ENCODE measurements around the gene CASP7.
"Not testable (repeated sequence)": the region's sequence is repeated elsewhere in the genome, so short reads cannot be mapped to it uniquely, and the experiment has no call there.

The CASP7 gene

DNA sequence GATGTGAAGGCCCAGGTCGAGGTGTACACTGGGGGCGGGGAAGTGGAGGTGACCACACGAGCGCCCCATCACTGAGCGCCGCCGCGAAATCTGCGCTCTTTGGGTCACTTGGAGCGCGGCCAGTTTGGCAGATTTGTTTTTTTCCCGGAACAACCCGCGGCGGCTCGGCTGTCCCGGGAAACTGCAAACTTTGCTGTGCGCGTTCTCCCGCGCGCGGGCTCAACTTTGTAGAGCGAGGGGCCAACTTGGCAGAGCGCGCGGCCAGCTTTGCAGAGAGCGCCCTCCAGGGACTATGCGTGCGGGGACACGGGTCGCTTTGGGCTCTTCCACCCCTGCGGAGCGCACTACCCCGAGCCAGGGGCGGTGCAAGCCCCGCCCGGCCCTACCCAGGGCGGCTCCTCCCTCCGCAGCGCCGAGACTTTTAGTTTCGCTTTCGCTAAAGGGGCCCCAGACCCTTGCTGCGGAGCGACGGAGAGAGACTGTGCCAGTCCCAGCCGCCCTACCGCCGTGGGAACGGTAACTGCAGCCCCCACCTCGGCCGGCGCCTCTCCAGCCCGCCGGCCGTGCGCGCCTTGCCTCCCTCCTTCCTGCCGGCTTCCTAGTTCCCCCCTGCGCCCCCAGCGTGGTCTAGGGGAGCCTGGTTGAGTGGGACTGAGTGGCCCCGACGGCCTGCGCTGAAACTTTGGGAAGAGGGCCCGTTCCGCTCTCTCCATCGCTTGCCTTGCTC lies at the start of gene CASP7:
Gene CASP7 (plus strand): TSS at position 450 of the 727 bp plus-strand sequence. CDS start 17,582 bp downstream, outside the sequence.
- DNase-seq: no peak

DNA sequence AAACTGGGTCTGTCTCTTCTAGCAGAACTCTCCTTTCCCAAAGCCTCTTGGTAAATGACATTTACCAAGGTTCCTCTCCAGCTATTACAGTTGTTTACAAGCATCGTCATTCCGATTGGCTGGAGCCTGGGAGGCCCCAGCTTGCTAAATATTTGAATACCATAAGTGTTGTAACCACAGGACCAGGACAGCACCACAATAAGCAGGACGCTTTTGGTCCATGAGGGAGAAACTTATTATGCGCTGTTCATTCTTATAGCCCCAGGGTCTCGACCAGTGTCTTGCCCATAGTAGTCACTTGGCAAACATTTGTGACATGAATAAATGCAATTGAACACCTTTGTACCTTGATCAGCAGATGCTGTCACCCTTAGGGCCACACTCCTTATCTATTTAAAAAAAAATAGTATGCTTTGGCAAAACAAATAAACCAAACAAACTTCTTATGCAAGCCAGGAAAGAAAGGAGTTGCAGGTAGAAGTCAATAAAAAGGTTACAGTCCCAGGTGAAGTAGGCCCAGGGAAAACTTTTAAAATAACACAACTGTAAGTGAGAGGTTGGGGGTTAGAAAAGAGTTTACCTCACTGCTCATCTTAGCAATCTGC lies 48.7 kb upstream of the CASP7 start:
- no peak for DNase-seq

DNA sequence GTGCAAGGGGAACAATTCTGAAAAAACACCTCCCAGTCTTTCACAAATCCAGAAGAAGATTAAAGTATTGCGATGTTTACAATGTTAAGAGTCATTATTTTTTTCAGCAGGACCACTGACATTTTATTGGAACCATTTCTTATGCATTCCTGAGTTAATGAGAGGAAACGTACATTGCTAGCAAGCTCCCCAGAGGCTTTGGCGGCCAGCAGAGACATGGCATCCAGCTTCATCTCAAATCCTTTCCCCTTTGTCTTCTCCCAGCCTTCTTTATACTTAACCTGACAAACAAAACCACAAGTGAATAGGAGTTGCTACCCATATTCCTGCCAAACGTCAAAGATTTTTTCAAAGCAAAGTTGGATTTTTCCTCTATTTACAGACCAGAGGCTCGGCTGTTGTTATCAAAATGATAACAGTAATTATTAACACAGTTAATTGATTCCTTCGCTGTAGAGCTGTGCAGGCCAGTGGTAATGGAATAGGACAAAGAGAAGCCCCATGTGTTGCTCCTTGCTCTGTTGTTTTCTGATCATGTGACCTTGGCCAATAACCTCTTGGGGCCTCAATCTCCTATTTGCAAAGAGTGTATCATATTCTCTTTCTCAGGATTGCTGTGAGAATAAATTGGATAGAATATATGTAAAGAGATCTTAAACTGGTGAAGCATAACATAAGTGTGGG lies 47.9 kb upstream of the CASP7 start:
- DNase-seq: no peak

DNA sequence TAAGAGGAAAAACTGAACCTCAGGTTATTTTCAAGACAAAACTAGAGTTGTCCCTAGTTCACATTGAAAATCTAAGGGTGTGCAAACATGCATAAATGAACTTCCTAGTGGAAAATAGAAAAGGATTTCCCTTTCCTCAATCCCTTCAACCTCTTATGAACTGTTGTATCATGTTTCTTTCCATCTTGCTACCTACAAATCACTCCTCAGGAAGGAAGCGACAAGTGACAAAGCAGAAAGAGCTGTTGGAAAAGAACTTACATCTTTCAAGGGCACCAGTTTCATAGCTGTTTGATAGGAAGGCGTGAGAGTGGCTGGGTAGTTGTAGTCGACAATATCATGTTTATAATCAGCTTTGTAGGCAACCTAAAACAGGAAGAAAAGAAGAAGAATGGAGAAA lies 39.7 kb upstream of the CASP7 start:
- no peak for DNase-seq

DNA sequence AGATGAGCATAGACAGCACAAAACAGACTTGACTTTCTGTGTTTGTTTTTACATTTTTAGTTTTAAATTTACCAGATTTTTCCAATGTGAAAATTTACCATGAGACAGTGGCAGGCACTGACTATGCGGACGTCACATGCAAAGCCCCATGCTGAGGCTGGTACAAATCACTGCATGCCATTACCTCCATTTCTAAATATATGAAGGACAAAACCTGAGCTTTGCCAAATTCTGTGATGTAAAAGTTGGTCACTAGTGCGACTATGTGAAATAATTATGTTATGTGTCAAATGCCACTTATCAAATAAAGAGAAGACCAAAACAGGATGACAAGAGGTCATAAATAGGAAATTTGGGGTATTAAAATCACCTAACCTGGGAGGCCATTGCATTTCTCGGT lies 38.0 kb upstream of the CASP7 start:
- no peak for DNase-seq

DNA sequence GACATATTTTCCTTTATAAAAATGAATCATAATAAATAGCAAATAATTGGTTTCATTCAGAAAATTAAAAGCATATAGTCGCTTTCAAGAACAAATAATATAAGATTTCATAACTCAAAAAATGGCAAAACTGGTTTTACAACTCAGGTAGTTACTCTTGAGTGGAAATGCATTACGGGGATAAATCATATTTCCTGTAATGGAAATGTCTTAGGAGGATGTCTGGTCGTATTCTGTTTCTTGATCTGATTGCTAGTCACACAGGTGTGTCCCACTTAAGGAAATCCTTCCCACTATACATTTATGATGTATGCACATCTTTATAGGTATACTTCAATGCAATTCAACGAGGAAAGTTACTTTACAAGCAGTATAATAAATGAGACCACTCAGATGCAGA lies 36.5 kb upstream of the CASP7 start:
- no peak for DNase-seq

DNA sequence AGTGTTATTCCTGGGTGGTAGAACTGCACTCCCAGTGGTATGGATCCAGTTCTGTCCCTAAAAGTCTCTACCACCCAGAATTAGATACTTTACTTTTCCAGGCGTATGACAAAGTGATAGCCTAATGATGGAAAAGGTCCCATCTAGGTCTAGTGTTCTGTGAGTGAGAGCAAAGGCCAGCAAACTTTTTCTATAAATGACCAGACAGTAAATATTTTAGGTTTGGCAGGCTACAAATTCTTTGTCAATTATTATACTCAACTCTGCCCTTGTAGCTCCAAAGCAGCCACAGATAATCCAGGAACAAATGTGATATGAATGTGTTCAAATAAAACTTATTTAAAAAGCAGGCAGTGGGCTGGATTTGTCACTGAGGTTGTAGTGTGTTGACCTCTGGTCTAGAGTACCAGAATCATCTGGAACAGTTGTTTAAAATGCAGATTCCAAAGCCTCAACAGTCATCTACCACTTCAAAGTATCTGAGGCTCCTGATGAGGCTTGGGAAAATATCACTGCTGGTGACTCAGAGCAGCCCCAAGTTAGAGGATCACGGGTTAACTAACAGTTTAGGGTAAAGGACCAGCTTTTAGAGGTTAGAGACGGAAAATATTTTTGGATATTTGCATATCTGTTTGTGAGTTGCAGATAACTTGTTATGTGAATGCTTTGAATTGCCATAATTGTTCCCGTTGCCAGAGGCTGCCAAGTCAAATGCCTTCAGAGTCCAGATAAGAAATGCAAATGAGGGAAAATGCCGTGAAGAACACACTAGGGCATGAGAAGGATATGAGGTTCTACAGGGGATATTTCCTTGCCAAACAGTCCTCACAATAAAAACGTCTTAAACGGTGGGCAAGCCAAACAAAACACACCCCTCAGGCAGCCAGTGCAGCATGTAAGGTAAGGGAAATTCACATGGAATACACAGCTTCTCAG lies 35.3 kb upstream of the CASP7 start:
- no peak for DNase-seq

DNA sequence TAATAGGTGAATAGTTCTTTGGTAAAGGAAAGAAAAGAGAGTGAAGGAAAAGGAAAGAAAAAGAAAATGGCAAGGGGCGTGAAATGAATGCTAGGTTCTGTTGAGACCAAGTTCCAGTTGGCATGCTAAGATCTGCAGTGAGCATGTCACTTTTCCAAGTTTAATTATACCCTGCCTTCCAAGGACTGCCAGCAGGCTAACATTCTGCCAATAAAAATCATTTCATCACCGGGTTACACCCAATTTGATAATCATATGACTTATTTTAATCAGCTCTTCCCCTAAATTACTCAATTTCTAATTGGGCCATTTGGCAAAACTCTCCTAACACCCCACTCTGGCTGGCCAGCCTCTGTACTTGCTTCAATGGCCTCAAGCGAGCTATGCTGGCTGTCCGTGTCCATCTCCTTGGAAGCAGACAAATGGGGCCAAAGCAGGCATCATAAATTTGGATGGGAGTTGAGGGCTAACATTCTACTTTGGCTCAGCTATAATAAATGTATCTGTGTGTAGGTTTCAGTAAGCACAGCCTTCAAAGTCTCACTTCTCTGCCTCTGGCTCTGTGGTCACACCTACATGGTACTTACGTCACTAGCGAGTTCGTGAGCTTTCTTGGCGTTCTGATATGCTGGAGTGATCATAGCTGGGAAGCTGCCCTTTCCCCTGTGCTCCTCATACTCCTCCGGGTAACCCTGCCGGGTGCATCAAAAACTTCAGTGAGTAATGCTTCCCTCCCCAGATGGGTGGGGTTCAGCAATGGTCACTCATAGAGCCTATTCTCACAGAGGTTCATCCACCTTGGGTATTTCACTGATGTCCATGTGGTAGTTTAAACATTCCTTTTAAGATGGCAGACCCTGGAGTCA lies 33.1 kb upstream of the CASP7 start:
- DNase-seq: no peak

DNA sequence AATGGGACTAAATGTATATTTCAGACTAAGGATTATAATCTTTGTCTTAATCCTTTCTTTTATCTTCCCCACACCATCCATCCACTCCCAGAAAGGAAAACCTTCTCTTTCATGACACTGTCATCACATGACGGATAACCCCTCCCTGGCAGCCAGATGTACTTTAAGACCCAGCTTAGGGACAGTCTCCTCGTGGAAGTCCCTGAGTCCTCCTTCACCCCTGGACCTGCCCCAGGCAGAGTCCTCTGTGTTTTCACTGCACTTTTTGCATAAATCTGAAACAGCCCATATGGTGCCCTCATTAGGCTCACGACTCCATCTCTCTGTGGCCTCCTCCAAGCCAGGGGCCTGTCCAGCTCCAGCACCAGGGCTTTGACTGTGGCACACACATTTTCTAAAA lies 31.9 kb upstream of the CASP7 start:
- no peak for DNase-seq

DNA sequence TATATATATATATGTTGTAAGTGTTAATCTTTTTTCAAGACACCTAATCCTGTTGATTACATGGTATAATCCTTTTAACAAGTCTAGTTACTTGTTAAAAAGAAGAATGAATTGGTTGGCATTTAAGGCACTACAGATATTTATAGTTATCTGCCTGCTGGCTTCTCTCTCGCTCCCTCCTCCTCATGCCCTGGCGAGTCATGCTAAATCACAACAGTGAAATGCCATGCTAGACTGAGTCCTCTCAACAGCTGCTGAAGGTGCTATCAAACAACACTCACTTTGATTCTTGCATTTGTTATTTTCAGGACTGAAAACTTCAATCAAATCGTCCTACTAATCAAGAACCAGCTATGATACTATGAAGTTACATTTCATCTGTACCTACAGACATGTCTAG lies 31.2 kb upstream of the CASP7 start:
- DNase-seq: no peak

DNA sequence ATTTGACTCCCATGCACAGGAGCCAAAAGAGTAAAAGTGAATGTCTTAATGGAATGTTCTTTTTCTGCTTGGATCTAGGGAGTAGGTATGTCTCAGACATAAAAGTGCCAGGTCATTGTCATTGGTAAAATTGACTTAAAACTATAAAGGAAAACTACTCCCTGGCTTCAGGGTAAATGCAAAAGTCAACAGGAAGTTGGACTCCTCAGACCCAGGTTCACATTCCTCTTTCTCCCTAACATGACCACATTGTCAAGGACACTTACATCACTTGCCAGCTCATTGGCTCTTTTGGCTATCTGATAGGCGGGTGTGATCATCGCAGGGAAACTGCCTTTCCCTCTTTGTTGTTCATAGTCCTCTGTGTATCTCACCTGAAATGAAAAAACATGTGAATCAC lies 29.5 kb upstream of the CASP7 start:
- no peak for DNase-seq

DNA sequence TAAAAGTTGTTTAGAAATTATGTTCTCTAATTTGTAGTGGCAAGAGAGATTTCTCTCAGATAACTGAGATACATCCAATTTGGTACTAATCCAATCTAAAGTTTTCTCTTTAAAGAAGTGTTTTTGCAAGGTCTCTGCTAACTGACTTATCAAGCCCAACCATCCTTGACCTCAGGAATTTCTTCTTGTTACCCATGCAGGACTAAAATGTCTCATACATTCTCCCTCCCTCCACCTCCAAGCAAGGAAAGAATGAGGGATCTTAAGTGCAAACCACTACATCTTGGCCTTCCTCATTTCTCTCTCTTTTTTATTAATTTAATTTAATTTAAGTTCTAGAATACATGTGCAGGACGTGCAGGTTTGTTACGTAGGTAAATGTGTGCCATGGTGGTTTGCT lies 28.7 kb upstream of the CASP7 start:
- DNase-seq: no peak

DNA sequence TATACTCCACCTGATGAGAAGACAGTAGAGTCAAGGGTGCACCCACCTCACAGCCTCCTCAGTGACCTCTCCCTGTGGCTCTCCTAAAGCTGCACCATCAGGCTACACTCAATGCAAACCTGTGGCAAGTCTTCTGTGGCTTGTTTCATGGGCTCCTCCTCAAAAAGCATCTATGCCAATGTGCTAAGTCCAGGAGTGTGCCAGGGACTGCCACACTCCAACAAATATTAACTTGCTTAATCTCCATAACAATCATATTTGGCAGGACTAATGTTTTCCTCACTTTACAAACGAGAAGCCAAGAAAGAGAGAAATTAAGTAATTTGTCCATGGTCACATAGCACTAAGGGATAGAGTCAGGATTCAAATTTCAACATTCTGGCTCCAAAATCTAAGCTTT lies 27.8 kb upstream of the CASP7 start:
- DNase-seq: no peak

DNA sequence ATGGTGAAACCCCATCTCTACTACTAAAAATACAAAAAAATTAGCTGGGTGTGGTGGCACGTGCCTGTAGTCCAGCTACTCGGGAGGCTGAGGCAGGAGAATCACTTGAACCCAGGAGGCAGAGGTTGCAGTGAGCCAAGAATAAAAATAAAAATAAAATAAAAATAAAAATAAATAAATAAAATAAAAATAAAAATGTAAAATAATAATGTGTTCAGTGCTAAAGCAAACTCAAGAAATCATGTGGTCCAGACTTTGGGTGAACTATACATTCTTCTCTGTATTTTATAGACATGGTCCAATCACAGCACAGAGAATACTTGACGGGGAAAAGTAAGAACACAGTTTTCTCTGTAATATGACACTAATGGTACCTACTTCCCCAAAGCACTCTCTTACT lies 27.3 kb upstream of the CASP7 start:
- DNase-seq: not testable (repeated sequence)

DNA sequence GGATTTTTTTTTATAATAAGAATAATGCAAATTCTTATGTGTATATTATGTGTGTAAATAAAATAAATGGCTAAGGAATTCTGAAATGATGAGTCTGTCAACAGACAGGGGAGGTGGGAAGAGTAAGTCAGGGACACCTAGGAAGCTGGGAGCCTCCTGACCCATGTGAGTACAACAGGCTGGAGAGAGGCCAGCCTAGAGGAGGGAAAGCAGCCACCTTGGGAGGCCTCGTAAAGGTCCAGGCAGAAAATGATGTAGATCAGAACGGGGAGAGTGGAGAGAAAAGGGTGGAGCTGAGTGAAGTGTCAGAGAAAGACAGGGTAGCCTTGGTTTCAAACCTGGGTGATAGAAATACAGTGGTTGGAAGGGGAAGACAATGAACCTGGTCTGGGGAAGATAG lies 22.8 kb upstream of the CASP7 start:
- no peak for DNase-seq

DNA sequence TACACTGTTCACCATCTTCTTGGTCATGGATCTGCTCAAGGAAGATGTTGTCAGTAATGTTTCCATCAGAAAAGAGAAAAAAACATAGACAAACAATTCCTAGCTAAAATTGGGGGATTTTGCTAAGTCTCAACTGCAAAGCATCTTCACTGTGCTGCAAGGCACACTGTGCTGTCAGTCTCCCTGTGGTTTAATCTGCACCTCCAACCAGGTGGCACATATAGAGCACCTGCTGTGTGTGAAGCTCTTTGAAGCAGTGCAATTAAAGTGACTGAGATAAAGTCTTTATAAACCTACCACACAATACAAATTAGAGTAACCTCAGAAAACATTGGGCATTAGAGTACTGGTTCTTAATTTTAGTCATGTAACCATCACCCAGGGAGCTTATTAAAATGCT lies 22.2 kb upstream of the CASP7 start:
- DNase-seq: no peak

DNA sequence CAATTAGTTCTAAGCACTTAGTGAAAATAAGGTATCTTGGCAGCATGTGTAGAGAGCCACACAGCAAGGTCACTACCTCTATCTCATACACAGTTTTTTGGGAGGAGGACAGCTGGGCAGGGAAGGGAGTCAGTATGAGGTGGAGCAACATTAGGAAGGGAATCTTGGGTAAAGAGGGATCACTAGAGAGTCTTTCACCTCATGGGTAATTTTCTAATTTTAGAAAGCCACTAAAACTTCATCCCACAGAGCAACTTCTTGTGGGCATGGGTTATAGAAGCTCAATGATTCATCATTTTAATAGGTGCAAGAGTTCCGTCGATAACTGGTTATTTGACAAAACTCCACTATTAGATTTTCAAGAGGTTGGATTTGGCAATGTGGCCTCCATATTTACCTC lies 18.4 kb upstream of the CASP7 start:
- no peak for DNase-seq

DNA sequence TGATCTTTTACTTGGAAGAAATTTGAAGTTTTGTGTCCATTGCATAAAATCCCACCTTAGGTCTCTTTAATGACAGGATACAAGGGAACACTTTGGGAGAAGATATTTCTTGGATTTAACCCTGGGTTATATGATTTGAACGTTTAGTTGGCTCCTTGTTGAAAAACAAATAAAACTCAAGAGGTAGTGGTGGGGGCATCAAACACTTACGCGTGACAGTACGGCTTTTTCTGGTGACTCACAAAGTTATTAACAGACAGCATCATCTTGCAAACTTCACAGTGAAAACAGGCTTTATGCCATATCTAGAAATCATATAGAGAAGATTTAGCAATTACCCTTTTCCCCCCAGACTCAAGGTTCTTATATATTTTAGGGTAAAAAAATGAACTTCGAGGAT lies 16.6 kb upstream of the CASP7 start:
- DNase-seq: no peak

DNA sequence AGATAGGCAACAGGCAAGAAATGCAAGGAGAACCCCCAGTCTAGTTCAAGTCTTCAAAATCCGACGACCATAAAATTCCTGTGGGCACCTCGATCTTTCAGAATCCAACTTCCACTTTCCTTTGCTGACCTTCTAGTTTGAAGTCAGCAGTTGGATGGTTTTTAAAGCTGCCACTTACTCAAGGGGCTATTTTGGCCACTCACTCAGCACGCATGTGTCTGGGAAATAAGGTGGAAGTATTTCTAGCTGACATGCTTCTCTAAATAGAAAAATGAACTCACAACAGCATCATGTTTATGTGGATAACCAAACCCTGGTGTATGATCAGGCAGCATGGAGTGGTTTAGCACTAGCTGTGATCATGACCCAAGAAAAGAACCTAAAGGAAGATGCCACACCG lies 15.8 kb upstream of the CASP7 start, which contains the start of gene NRAP:
Gene NRAP (minus strand): TSS at position 134 of the 400 bp plus-strand sequence. CDS start 159 bp downstream, outside the sequence.
- DNase-seq: no peak

DNA sequence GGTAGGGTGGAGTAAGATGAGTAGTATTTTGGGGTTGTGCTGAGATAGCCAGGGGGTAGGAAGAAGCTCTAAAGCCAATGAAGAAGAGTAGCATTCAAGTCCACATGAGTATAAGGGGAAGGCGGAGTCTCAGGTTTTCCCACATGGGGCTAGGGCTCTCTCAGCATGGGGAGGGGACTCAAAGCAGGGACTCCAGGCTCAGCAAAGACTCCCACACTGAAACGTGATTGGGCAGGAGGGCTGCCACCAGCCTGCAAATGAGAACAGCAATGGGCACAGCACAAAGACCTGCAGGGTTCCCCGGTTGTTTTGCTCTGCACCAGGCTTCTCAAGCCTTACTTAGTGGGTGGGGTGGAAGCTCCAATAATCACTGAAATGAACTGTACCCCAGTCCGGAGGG lies 14.4 kb upstream of the CASP7 start:
- no peak for DNase-seq

DNA sequence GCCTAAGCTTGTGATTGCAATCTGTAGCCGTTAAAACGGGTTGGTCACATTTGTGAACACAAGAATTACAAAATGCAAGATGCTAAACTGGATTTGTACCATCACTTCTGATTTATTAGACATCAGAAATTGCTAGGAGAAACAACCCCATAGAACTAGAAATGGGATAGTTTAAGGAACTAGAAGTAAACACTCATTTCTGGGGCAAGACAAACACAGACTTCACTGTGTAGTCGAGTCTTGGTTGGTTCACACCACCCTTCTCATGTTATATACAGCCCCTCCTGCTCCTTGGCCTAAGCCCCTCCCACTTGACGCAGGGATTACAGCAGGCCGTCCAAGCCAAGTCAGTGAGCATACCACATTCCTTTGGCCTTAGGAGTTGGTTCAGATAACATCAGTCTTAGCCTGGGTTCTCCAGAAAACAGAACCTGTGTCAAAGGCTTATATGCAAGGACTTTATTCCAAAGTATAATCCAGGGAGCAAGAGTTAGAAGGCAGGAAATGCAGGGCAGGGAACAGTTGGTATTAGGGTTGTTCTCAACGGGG lies 13.8 kb upstream of the CASP7 start:
- DNase-seq: no peak

All from NCI-H2029 treated with DMSO at 0.1 percent for 48 hours (cell line).